HG03457 (cell line): Measurements from ENCODE around the gene PRRC2B.
"Not testable (repeated sequence)": the region's sequence is repeated elsewhere in the genome, so short reads cannot be mapped to it uniquely, and the experiment has no call there.

ENCODE experiments used
- ATAC-seq: cut with Tn5 transposase; IDR thresholded peaks from one replicate; pipeline ENCODE4 v1.9.1; 2021; ENCODE audit warnings: moderate number of reproducible peaks; ENCODE audit not compliant: unreplicated experiment

PRRC2B gene

DNA sequence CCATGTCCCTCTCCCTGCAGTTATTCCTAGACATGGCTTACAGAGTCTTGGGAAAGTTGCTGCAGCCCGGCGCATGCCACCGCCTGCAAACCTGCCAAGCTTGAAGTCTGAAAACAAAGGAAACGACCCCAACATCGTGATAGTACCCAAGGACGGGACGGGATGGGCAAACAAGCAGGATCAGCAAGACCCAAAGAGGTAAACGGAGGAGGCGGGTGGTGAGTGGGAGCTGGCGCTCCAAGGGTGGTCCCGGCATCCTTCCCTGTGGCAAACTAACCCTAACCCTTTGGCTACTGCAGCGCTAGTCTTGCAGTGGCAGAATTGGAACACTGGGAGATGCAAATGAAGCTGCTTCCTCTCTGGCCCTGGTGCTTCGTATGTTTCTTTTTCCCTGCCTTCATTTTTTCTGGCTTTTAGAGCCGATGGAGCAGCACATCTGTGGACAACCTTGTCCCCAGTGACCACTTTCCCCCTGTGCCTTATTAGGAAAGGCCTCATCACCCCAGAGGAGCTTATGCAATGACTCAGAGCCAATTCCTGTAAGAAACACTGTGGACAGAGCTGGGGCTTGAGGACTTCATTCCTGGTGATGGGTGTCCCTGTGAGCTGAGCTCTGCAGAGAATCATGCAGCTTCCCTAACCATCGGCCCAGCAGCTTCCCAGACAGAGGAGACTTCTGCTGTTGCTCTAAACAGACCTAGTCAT lies 38.9 kb downstream of the PRRC2B start:
- ATAC-seq = no peak

DNA sequence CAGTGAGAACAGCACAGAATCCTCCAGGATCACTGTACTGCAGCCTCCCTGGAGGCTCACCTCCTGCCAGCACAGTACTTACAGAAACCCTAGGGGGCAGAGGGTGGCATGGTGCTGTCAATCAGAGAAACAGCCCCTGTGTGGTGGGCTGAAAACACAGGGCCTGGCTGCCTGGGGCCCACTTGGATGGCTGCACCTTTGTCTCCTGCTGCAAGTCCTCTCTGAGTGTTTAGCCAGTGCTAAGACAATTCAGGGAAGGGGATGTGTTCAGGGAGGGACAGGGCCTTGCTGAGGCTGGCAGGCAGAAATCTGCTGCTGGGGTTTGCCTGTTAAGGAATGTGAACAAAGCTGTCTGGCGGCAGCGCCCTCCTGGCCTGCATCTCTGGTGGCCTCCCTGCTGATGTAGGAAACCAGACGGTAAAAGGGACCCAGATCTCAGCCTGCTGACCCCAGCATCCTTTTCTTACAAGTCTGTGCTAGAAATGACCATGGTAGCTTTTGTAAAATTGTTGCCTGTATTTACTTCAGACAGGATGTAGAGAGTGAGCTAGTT lies 39.5 kb downstream of the PRRC2B start:
- no peak for ATAC-seq

DNA sequence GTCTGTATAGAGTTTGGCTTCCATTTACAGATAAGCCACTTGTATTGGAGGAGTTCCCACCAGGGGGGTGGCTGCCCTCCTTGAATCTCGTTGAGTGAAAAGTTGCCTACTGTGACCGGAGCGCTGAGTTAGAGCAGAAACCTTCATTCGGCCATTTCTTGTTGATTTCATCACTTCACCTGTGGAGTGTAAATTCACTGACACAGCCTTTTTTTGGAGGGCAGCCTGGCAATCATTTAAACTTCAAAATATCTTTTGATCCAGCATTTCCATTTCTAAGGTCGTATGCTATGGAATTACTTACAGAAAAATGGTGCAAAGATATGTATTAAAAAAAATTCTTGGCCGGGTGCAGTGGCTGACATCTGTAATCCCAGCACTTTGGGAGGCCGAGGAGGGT lies 40.8 kb downstream of the PRRC2B start:
- ATAC-seq = no peak

DNA sequence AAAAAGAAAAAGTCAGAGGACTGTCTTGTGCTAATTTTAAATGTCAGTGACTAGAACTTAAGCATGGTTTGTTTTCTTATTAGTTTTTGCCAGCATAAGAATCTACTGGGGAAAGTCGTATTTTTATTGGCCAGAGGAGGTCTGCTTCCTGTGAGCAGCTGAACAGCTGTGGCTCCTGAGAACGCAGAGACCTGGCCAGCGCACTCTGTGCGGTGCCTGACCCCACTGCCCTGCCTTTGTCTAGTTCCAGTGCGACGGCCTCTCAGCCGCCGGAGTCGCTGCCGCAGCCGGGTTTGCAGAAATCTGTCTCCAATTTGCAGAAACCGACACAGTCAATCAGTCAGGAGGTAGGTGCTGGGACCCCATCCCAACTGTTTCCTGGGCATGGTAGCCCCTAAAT lies 42.5 kb downstream of the PRRC2B start:
- ATAC-seq = no peak

DNA sequence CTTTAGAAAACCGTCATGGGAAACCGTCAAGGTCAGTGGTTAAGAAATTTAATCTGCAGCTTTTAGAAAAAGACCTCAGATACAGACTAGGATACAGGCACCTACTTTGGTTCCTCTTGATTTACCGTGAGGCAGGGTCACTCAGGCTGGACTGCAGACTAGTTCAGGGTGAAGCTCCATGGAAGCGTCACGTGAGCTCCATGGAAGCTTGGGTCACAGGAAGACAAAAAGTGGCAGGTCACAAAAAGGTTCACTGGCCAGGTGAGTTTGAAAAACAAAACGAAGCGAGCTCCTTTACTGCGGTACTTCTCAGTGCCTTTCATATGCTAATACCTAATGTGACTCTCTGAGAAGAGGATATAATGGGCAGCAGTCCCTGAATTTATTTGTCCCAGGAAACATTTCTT lies 43.0 kb downstream of the PRRC2B start:
- ATAC-seq = no peak

DNA sequence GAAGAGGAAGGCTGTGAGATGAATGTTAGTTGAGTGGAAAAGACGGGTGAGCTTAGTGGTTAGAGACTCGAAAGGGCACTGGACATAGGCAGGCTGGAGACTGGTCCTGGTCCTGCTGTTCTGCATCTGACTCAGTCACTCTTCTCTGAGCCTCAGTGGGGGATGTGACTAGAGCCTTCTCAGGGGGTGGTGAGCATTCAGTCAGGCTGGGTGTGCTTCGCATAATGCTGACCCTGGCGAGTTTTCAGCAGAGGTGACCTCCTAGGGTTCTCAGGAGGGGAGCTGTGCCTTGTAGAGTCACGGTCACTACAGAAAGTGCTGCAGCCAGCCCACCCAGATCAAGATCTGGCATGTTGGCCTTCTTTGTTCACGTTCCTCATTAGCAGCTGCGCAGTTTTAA lies 44.3 kb downstream of the PRRC2B start:
- no peak for ATAC-seq

DNA sequence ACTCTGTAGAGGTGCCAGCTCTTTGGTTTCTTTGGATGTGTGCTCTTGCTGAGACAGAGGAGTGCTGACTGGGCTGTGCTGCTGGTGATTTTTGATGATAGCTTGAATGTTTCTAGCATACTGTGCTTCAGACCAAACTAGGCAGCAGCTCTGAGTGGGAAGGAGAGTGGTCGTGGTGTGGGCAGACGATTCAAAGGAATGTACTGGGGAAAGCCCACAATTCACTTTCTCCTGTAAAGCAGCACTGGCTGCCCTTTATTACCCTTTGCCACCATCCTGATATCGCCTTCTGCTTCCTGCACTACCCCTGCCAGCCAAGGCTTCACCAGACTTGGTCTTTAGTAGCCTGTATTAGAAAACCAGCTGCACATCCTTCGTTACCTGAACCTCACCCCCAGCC lies 45.3 kb downstream of the PRRC2B start:
- no peak for ATAC-seq

DNA sequence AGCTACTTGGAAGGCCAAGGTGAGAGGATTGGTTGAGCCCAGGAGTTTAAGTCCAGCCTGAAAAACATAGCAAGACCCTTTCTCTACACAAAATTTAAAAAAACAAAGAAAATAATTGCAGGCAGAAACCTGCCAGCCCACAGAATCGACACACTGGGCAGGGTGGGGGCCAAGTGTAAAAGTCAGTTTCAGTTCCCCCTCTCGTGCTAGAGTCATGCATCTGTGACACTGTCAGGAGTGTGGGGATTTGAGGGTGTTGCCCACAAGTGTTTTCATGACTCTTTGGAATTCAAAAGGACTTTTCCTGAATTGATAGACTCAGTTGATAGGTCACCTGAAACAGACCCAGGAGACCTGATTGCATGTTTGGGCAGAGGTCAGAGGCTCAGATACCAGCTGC lies 47.6 kb downstream of the PRRC2B start:
- ATAC-seq = no peak

DNA sequence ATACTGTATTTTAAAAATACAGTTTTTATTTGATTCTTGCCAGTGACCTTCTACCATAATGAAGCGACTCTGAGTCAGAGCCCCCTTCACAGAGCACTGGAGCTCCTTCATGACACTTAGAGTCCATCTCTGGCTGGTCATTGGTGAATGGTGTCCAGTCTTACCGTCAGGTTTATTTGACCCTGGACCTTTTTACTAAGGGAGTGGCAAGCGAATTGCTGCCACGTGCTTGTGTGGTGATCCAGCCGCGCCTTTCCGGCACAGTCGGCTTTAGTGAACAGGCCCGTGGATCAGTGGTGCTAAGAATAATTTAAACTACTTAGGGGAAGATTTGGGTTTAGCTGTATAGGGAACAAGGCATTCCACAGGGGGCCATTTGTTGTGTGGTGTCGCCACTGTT lies 48.5 kb downstream of the PRRC2B start:
- ATAC-seq = no peak

DNA sequence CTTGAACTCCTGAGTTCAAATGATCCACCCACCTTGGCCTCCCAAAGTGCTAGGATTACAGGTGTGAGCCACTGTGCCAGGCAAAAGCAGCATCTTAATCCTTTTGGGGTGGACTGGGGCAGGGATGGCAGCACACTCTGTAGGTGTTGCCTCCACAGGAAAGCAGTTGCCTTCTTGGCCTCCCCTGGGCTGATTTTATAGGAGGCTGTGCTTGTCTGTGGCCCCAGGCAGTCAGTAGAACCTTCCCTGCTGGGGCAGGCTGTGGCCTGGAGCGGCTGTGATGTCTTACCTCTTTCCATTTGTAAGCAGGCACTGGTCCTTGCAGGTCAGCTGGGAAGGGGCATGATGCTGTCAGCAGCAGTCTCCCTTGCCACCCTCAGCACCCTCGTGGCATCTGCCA lies 49.8 kb downstream of the PRRC2B start:
- no peak for ATAC-seq

DNA sequence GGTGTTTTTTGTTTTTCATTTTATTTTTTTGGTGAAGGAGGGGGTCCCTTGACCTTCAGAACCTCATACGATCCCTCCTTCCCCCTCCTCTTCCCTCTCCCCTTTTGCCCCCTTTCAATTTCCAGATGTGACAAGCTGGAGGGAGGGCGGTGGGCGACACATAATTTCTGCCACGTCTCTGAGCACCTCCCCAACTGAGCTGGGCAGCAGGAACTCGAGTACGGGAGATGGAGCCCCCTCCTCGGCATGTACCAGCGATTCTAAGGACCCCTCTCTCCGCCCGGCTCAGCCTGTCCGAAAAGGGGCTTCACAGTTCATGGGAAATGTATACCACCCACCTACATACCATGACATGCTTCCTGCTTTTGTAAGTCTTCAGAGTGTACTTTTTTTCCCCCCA lies 52.4 kb downstream of the PRRC2B start:
- ATAC-seq = no peak

DNA sequence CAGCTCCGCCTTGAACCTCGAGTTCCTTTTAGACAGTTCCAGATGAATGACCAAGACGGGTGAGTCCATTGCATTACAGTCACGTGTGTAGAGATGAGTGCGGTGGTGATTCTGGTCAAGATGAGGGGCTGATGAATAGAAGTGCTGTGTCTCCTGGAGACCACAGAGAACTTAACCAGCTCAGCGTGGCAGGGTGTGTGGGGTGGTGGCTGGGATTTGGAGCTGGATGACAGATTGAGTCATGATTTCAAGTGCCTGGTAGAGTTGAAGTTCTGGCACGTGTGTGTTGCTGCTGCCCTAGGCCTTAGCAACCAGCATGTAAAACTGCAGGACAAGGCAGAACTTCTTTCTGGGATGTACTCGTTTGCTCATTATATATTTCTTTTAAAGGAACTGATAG lies 53.3 kb downstream of the PRRC2B start:
- ATAC-seq = no peak

DNA sequence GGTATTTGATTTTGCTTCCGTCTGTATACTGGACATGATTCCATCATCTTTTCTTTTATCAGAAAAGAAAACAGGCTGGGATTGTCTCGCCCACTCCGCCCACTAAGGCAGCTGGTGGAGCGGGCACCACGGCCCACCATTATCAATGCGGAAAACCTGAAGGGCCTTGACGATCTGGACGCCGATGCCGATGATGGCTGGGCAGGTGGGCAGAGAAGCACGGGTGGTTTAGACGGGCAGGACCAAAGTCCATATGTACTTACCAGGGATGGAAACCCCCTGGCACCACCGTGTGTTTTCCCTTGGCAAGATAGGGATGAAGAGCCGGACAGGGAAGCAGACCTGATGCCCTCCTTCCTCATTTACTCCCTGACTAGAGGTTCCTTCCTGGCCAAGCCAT lies 53.7 kb downstream of the PRRC2B start:
- no peak for ATAC-seq

DNA sequence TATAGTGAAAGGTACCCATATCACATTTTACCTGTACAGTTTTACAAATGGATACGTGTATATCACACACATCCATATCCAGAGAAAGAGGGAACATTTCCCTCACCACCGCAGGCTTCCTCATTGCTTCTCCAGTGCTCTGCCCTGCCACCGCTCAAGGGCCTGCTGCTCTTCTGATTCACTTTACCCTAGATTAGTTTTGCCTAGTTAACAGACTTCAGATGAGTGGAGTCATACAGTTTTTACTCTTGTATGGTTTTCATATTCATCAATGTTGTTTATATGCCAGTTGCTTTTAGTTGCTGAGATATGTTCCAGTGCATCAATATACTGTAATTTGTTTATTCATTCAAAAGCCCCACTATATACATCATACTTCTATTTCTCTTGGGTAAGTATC lies 54.9 kb downstream of the PRRC2B start:
- no peak for ATAC-seq

DNA sequence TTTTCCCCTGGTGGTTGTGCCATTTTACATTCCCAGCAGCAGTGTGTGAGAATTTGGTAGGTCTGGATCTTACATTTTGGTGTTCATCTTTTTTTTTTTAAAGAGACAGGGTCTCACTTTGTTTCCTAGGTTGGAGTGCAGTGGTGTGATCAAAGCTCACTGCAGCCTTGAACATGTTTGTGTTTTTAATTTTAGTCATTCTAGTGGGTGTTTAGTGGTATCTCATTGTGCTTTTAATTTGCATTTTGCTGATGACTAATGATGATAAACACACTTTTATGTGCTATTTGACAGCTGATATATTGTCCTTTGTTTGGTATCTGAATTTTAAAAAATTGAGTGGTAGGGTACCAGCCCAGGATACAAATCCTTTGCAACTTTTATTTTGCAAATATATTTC lies 55.4 kb downstream of the PRRC2B start:
- ATAC-seq = no peak

DNA sequence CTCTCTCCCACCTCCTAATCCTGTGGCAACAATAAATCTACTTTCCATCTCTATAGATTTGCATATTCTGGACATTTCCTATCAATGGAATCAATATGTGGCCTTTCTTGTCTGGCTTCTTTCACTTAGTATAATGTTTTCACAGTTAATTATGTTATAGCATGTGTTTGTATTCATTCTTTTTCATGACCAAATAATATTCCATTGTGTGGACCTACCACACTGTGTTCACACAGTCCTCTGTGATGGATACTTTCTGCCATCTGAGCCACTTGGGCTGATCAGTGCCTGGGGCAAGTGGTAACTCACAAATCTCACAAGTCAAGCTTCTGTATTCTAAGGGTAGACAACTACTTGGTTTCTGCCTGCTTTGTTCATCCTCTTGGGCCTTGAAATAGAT lies 60.1 kb downstream of the PRRC2B start:
- ATAC-seq = no peak

DNA sequence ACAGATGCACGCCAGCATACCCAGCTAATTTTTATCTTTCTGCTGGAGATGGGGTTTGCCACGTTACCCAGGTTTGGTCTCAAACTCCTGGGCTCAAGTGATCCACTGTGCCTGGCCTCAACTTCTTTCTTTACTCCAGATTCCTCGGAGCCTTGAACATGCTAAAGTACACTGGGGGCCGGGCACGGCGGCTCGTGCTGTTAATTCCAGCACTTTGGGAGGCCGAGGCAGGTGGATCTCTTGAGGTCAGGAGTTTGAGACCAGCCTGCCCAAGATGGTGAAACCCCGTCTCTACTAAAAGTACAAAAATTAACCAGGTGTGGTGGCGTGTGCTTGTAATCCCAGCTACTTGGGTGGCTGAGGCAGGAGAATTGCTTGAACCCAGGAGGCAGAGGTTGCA lies 61.8 kb downstream of the PRRC2B start:
- not testable (repeated sequence) for ATAC-seq

DNA sequence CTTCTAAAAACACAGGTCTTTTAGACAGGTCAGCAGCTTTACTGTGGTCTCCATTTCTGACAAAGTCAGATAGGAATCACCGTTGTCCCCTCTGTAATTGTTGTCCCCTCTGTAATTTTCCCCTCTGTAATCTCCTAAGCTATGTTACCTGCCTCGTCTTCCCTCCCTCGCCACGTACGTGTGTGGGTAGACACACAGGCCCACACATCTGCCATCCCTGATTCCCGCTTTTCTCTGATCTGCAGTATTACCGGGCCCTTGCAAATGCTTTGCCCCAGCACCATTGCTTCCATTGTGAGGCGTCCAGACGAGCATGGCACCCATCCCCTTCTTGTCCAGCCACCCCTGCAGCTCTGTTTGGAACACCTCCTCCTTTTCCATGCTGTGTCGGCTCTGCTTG lies 63.9 kb downstream of the PRRC2B start:
- ATAC-seq = no peak

DNA sequence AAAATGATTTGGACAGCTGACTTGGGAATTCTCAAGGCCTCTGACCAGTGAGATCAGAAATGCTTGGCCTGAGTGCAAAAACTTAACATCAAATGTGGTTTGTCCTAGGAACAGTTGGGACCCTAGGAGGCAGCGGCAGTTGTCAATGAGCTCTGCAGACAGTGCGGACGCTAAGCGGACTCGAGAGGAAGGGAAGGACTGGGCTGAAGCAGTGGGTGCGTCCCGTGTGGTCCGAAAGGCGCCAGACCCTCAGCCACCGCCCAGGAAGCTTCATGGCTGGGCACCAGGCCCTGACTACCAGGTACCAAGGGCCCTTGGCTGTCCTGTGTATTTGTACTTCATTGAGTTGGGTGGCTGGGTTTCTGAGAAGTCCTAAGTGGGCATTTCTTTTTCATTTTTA lies 65.2 kb downstream of the PRRC2B start:
- no peak for ATAC-seq

DNA sequence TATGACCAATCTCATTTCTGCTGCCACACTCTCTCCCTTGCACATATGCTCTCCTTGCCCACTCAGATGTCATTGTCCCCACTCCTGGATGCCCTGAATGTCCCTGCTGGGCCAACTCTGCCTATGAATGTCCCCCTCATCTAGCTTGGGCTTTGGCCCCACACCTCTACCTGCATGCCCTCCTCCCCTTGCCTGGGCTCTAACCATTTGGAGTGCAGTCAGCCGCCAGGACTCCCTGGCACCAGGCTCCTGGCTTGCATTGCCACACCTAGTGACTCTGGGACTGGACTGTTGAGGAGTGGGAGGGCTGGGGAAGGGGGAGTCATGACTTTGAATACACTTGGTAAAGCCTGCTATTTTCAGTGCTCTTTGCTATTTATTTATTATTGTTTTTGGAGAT lies 67.3 kb downstream of the PRRC2B start:
- no peak for ATAC-seq

DNA sequence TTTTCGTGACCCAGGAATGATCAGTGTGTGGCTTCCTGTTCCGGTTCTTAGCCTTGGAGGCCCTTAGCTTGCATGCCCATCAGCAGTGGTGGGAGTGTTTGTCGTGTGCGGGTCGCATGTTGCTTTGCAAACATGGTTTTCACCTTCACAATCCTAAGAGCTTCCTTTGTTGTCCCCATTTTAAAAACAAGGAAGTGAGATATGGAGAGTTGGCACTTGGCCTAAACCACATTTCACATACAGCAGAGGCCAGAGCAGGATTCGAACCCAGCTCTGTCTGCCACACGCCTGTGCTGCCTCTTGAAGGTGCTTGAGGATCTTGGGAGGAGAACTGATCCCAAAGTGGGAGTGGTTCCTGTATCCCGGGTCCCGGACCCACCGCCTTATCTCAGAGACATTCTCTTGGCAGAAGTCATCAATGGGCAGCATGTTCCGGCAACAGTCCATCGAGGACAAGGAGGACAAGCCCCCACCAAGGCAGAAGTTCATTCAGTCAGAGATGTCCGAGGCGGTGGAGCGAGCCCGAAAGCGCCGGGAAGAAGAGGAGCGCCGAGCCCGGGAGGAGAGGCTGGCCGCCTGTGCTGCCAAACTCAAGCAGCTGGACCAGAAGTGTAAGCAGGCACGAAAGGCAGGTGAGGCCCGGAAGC lies 70.6 kb downstream of the PRRC2B start:
- no peak for ATAC-seq

DNA sequence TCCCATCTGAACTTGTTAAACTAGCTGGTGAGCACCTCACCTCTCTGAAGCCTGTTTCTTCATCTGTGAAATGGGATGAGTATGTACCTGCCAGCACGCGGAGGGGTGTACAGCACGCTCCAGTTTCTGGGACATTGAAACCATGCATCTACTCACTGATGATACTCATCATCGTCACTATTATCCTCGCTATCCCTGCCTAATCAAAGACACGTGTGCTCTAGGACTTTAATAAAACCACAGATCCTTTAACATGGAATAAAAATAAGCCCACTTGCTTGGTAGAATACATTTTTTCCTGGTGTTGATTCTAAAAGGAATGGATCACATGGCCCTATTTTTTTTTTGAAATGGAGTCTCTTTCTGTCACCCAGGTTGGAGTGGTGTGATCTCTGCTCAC lies 71.5 kb downstream of the PRRC2B start:
- no peak for ATAC-seq
